H1 (cell line): Measurements from ENCODE around the gene KIAA1671. TPM values are rescaled to one million over a fixed set of nuclear protein-coding genes. Genes with fewer than 3 reads are reported as not detected.

ENCODE experiments used
- CTCF ChIA-PET: fragments of 300-600 bp; sonication (Branson Sonifier 250); formaldehyde crosslinking; loops from one replicate; lab custom pipeline; 2021; ENCODE audit not compliant: partially characterized antibody; lab: Charles Lee
- POLR2A ChIA-PET: fragments of 300-600 bp; sonication (Branson Sonifier 250); formaldehyde crosslinking; loops from one replicate; lab custom pipeline; 2021; ENCODE audit warnings: inconsistent platforms; ENCODE audit not compliant: partially characterized antibody; lab: Charles Lee
- DNase-seq, 2 experiments: peaks; one replicate each; pipeline versions ENCODE4 v3.0.0 to v3.0.0-alpha.2; 2010 to 2022; ENCODE audit warnings: low spot score in 2 of 2, low read depth in 1 of 2, mixed read lengths in 1 of 2
- FAIRE-seq: peaks from 2 replicates; lab custom pipeline; 2011; peaks lifted over from hg19 to GRCh38; lab: Jason Lieb, UNC
- H2AFZ ChIP-seq: 2 replicates; pipeline ENCODE4 v1.8.1; 2012; ENCODE audit warnings: low read length, inconsistent platforms
- H2AK5ac ChIP-seq: 2 replicates; pipeline ENCODE4 v1.6.1; 2013; ENCODE audit warnings: low read depth, low read length
- H2BK120ac ChIP-seq: replicated peaks from 2 replicates; pipeline ENCODE3; 2013; ENCODE audit warnings: low read depth, low read length, inconsistent platforms
- H2BK12ac ChIP-seq: 2 replicates; pipeline ENCODE4 v1.6.1; 2013; ENCODE audit warnings: low read depth, low read length
- H2BK15ac ChIP-seq: 2 replicates; pipeline ENCODE4 v1.6.1; 2013; ENCODE audit warnings: low read length
- H2BK20ac ChIP-seq: 2 replicates; pipeline ENCODE4 v1.6.1; 2013; ENCODE audit warnings: low read length
- H2BK5ac ChIP-seq: 2 replicates; pipeline ENCODE4 v1.6.1; 2013; ENCODE audit warnings: low read depth, low read length
- H3K14ac ChIP-seq: 2 replicates; pipeline ENCODE4 v1.6.1; 2013; ENCODE audit warnings: inconsistent platforms; ENCODE audit not compliant: insufficient read length
- H3K18ac ChIP-seq: 2 replicates; pipeline ENCODE4 v1.6.1; 2013; ENCODE audit warnings: low read length; ENCODE audit errors: extremely low read depth
- H3K23ac ChIP-seq: 2 replicates; pipeline ENCODE4 v1.6.1; 2013; ENCODE audit warnings: inconsistent platforms; ENCODE audit not compliant: insufficient read length
- H3K23me2 ChIP-seq: 2 replicates; pipeline ENCODE4 v1.6.1; 2013; ENCODE audit warnings: low read depth, low read length
- H3K27ac ChIP-seq: 2 replicates; pipeline ENCODE4 v1.6.1; 2011; ENCODE audit warnings: low read depth, low read length, inconsistent platforms
- H3K27me3 ChIP-seq, 4 experiments: replicated peaks in 1 of 4; 1 replicate in 1 of 4; 2 replicates in 3 of 4; pipeline versions ENCODE4 v1.6.1 to v1.8.1; 2011 to 2013; ENCODE audit warnings: low read length in 3 of 4, mild to moderate bottlenecking in 3 of 4, inconsistent platforms in 2 of 4, mixed read lengths in 2 of 4, moderate library complexity in 1 of 4; ENCODE audit not compliant: control insufficient read depth in 3 of 4, insufficient read depth in 3 of 4; ENCODE audit errors: extremely low read depth in 1 of 4
- H3K36me3 ChIP-seq, 4 experiments: 2 replicates each; pipeline versions ENCODE4 v1.6.1 to v1.8.1; 2011 to 2013; ENCODE audit warnings: mild to moderate bottlenecking in 4 of 4, low read length in 3 of 4, moderate library complexity in 2 of 4, control low read depth in 1 of 4, inconsistent platforms in 1 of 4; ENCODE audit not compliant: insufficient read depth in 4 of 4, control insufficient read depth in 2 of 4
- H3K4ac ChIP-seq: replicated peaks from 2 replicates; pipeline ENCODE3; 2013; ENCODE audit warnings: low read length, low read depth, mixed read lengths, inconsistent platforms; ENCODE audit not compliant: insufficient read length
- H3K4me1 ChIP-seq, 4 experiments: replicated peaks in 1 of 4; 1 replicate in 1 of 4; 2 replicates in 3 of 4; pipeline versions ENCODE4 v1.6.1 to v1.8.1; 2011 to 2013; ENCODE audit warnings: low read length in 3 of 4, inconsistent platforms in 2 of 4, mixed read lengths in 1 of 4; ENCODE audit not compliant: insufficient read depth in 4 of 4, control insufficient read depth in 3 of 4
- H3K4me2 ChIP-seq, 2 experiments: 2 replicates each; pipeline versions ENCODE4 v1.6.1 to v1.8.1; 2011 to 2013; ENCODE audit warnings: low read depth in 2 of 2, low read length in 2 of 2, control low read depth in 1 of 2, inconsistent platforms in 1 of 2, mild to moderate bottlenecking in 1 of 2; ENCODE audit not compliant: insufficient read depth in 1 of 2
- H3K4me3 ChIP-seq, 4 experiments: fragments of 200-600, 300-600 bp in 1 of 4; sonication (generic), shearing (Covaris generic), sonication (Bioruptor Twin) in 1 of 4; 2 replicates each; pipeline versions ENCODE4 v1.5.1 to v1.8.1; 2011 to 2016; ENCODE audit warnings: low read length in 4 of 4, low read depth in 3 of 4, control low read depth in 2 of 4, inconsistent platforms in 2 of 4, mild to moderate bottlenecking in 2 of 4, mixed read lengths in 1 of 4, moderate library complexity in 1 of 4; ENCODE audit not compliant: insufficient read depth in 2 of 4; ENCODE audit errors: extremely low read depth in 1 of 4
- H3K56ac ChIP-seq: replicated peaks from 2 replicates; pipeline ENCODE3; 2013; ENCODE audit warnings: low read depth, mild to moderate bottlenecking, mixed read lengths, low read length, inconsistent platforms; ENCODE audit not compliant: insufficient read length
- H3K79me1 ChIP-seq: 2 replicates; pipeline ENCODE4 v1.6.1; 2013; ENCODE audit warnings: low read depth, low read length, control low read depth
- H3K79me2 ChIP-seq, 2 experiments: 2 replicates each; pipeline versions ENCODE4 v1.6.1 to v1.8.1; 2012 to 2013; ENCODE audit warnings: low read length in 2 of 2, mild to moderate bottlenecking in 2 of 2, inconsistent platforms in 1 of 2; ENCODE audit not compliant: insufficient read depth in 2 of 2, control insufficient read depth in 1 of 2
- H3K9ac ChIP-seq, 4 experiments: replicated peaks in 1 of 4; 1 replicate in 1 of 4; 2 replicates in 3 of 4; pipeline versions ENCODE4 v1.6.1 to v1.8.1; 2011 to 2013; ENCODE audit warnings: low read depth in 3 of 4, low read length in 3 of 4, control low read depth in 2 of 4, mild to moderate bottlenecking in 2 of 4, moderate library complexity in 2 of 4, inconsistent platforms in 1 of 4; ENCODE audit errors: extremely low read depth in 1 of 4
- H3K9me3 ChIP-seq, 2 experiments: 2 replicates each; pipeline versions ENCODE4 v1.6.1 to v1.8.1; 2012 to 2013; ENCODE audit warnings: mild to moderate bottlenecking in 2 of 2, moderate library complexity in 2 of 2, control low read depth in 1 of 2, inconsistent platforms in 1 of 2, low read depth in 1 of 2, low read length in 1 of 2, mixed read lengths in 1 of 2; ENCODE audit not compliant: insufficient read depth in 2 of 2
- H4K20me1 ChIP-seq, 2 experiments: replicated peaks in 1 of 2; 2 replicates each; pipeline versions ENCODE3 to v1.8.1; 2011 to 2013; ENCODE audit warnings: inconsistent platforms in 2 of 2, low read length in 2 of 2, mild to moderate bottlenecking in 1 of 2; ENCODE audit not compliant: insufficient read depth in 2 of 2, control insufficient read depth in 1 of 2
- H4K5ac ChIP-seq: 2 replicates; pipeline ENCODE4 v1.6.1; 2013; ENCODE audit warnings: low read length, low read depth, mixed read lengths, inconsistent platforms; ENCODE audit not compliant: insufficient read length
- H4K8ac ChIP-seq: 2 replicates; pipeline ENCODE4 v1.8.0; 2013; ENCODE audit warnings: mild to moderate bottlenecking, moderate library complexity, low read length, inconsistent platforms; ENCODE audit not compliant: insufficient read depth; ENCODE audit errors: extremely low read depth
- H4K91ac ChIP-seq: replicated peaks from 2 replicates; pipeline ENCODE3; 2013; ENCODE audit warnings: low read length, mixed read lengths, inconsistent platforms; ENCODE audit not compliant: insufficient read length
- ATF3 ChIP-seq: IDR thresholded peaks from 2 replicates; pipeline ENCODE4 v1.6.1; 2011; ENCODE audit warnings: low read depth, mild to moderate bottlenecking, low read length; ENCODE audit not compliant: insufficient read depth
- BACH1 ChIP-seq: IDR thresholded peaks from 2 replicates; pipeline ENCODE4 v1.6.1; 2012; ENCODE audit warnings: low read length, improper control_type of control experiment
- CBX5 ChIP-seq: fragments of 300-800, 300-1000 bp; sonication (generic); IDR thresholded peaks from 2 replicates; pipeline ENCODE4 v1.7.1; 2016; ENCODE audit warnings: antibody characterized with exemption, low read length, low read depth
- CBX8 ChIP-seq: fragments of 300-800, 300-1000 bp; sonication (generic); IDR thresholded peaks from 2 replicates; pipeline ENCODE4 v1.7.1; 2016; ENCODE audit warnings: low read depth, low read length, borderline replicate concordance
- CTBP2 ChIP-seq: IDR thresholded peaks from 2 replicates; pipeline ENCODE4 v1.7.0; 2011; ENCODE audit warnings: borderline replicate concordance, mild to moderate bottlenecking, moderate library complexity, mixed read lengths, low read length; ENCODE audit not compliant: insufficient read depth, insufficient read length
- EGR1 ChIP-seq: IDR thresholded peaks from 2 replicates; pipeline ENCODE4 v1.6.1; 2011; ENCODE audit warnings: low read depth, low read length, borderline replicate concordance
- KDM4A ChIP-seq: IDR thresholded peaks from one replicate; pipeline ENCODE4 v1.7.1; 2012; ENCODE audit warnings: low read depth, mild to moderate bottlenecking, moderate library complexity, low read length, inconsistent platforms; ENCODE audit not compliant: severe bottlenecking
- NANOG ChIP-seq: IDR thresholded peaks from 2 replicates; pipeline ENCODE4 v1.6.1; 2011; ENCODE audit warnings: low read length, low read depth, mild to moderate bottlenecking, inconsistent platforms; ENCODE audit not compliant: insufficient read depth, poor library complexity, severe bottlenecking
- POU5F1 ChIP-seq: IDR thresholded peaks from 2 replicates; pipeline ENCODE4 v1.6.1; 2011; ENCODE audit warnings: low read depth, mild to moderate bottlenecking, low read length, moderate library complexity
- SP1 ChIP-seq: IDR thresholded peaks from 2 replicates; pipeline ENCODE4 v1.6.1; 2011; ENCODE audit warnings: low read depth, low read length
- TAF7 ChIP-seq: optimal IDR thresholded peaks from 2 replicates; pipeline ENCODE3; 2011; ENCODE audit warnings: low read depth, mild to moderate bottlenecking, inconsistent platforms, low read length, moderate library complexity, borderline replicate concordance
- YY1 ChIP-seq: IDR thresholded peaks from 2 replicates; pipeline ENCODE4 v1.6.1; 2011; ENCODE audit warnings: low read depth, mild to moderate bottlenecking, low read length
- ZNF274 ChIP-seq: IDR thresholded peaks from 2 replicates; pipeline ENCODE4 v1.7.0; 2012; ENCODE audit warnings: low read length, borderline replicate concordance; ENCODE audit errors: extremely low read depth
- WGBS, 2 experiments: shearing (Covaris generic) in 1 of 2; methylation state at CpG; one replicate each; pipeline versions ENCODE4 v1.1.6 to v1.1.7; 2013 to 2015; ENCODE audit warnings: low lambda C conversion rate in 2 of 2, mixed read lengths in 2 of 2, inconsistent platforms in 1 of 2, low coverage in 1 of 2, missing lambda C conversion rate in 1 of 2; ENCODE audit not compliant: insufficient replicate concordance in 2 of 2, insufficient coverage in 1 of 2, insufficient read length in 1 of 2; ENCODE audit errors: extremely low coverage in 1 of 2, missing lambda C conversion rate in 1 of 2; 5-methylcytosine and 5-hydroxymethylcytosine counted together
- polyA plus RNA-seq, 7 experiments: library from polyadenylated mRNA; depleted of rRNA in 3 of 7; stranded (reverse) in 5 of 7; unstranded in 2 of 7; fragments of >200 nt in 5 of 7; fragments of 200-250 nt in 2 of 7; gene quantifications; 1 replicate in 5 of 7; 2 replicates in 1 of 7; 4 replicates in 1 of 7; pipeline versions ENCODE4 v1.2.1 to v1.2.3, GENCODE V29; 2011 to 2013; ENCODE audit warnings: missing spikeins in 2 of 7, mixed read lengths in 2 of 7
- total RNA-seq: library from RNA; stranded (reverse); fragmentation: NEBNext Ultra II Directional; extraction: Animal tissue kit (Norgen Biotek cat#: 25700); gene quantifications from 2 replicates; pipeline ENCODE4 v1.2.1, GENCODE V29; 2021

KIAA1671 gene
- total and polyA plus RNA-seq, 2 of the 8 experiments (the other 6 are each of a cell fraction or from before 2014, with no cell fraction given), result 6.4 to 23.9 TPM

GRCh38 chr22:25071720-25072119 lies 119.2 kb downstream of the KIAA1671 start:
- Histone ChIP-seq H4K20me1 (peaks cover 0 to 2% of the 10 kb centered on the region in 2 experiments), H3K4me2 (no peak overlapping the region), H3K27me3 (no peaks in the 10 kb centered on the region), H3K14ac (no peak overlapping the region), H2BK5ac (no peak overlapping the region), H3K4me1 (no peaks in the 10 kb centered on the region; a peak in 2 of 7 replicates), H2AFZ (no peak overlapping the region), H3K79me1 (no peaks in the 10 kb centered on the region; the same call in 1 of the 2 replicates), H3K18ac (no peak overlapping the region), H4K8ac (no peak overlapping the region), H2BK120ac (no peak overlapping the region), H3K56ac (no peak overlapping the region), H3K23ac (no peak overlapping the region), H3K4me3 (no peak overlapping the region), H3K79me2 (no peaks in the 10 kb centered on the region), H2BK12ac (no peak overlapping the region), H3K4ac (no peak overlapping the region), H2BK20ac (no peak overlapping the region), H4K5ac (no peak overlapping the region), H4K91ac (no peak overlapping the region), H3K9ac (no peak overlapping the region), H3K27ac (no peak overlapping the region), H3K36me3 (no peaks in the 10 kb centered on the region; a peak in 1 of 8 replicates), H3K9me3 (no peaks in the 10 kb centered on the region), H2BK15ac (no peak overlapping the region), H3K23me2 (no peaks in the 10 kb centered on the region), H2AK5ac (no peak overlapping the region)
- DNase-seq (no peak), FAIRE-seq (no peak)
- CTCF ChIA-PET, result interaction anchor here (0.6 to 3.9 kb wide), 6 partner anchors 9 to 141 kb away, joined by 3 to 18 read pairs (median 6); no protein-coding TSS in a partner anchor
- POLR2A ChIA-PET, result no interaction called here
- 81% methylated on average over 6 of the region's 6 CpGs; no CpG with 5 or more reads in 1 of the 2 experiments for WGBS, 2 experiments
- no peak for TF ChIP-seq BACH1
- no peak for TF ChIP-seq CBX5
- TF ChIP-seq CBX8, result no peak
- TF ChIP-seq CTBP2, result no peak
- TF ChIP-seq POU5F1, result no peak
- no peak for TF ChIP-seq ZNF274
- no peak for TF ChIP-seq SP1
- TF ChIP-seq ATF3, result no peak
- no peak for TF ChIP-seq KDM4A
- TF ChIP-seq YY1, result no peak
- TF ChIP-seq TAF7, result no peak
- TF ChIP-seq NANOG, result no peak
- no peak for TF ChIP-seq EGR1
